K562 (cell line): Measurements from ENCODE around the gene CLUH.
"Not testable (repeated sequence)": the region's sequence is repeated elsewhere in the genome, so short reads cannot be mapped to it uniquely, and the experiment has no call there.

Experiments used
- CTCF ChIP-seq, 3 experiments: IDR thresholded peaks in 2 of 3; conservative IDR thresholded peaks in 1 of 3; 2 replicates each; pipeline ENCODE4 v1.5.1; 2011 to 2012; ENCODE audit warnings: low read length in 3 of 3, mild to moderate bottlenecking in 3 of 3, control low read depth in 2 of 3, improper control_type of control experiment in 1 of 3, inconsistent platforms in 1 of 3, low read depth in 1 of 3, mixed read lengths in 1 of 3, moderate library complexity in 1 of 3; ENCODE audit not compliant: insufficient read depth in 2 of 3
- PHF8 ChIP-seq: fragments of 200-600 bp; sonication (generic); IDR thresholded peaks from 2 replicates; pipeline ENCODE4 v1.6.1; 2012; ENCODE audit warnings: mixed run types, mild to moderate bottlenecking, inconsistent platforms, low read length, moderate library complexity, borderline replicate concordance
- POLR2A ChIP-seq: fragments of 450-650 bp; conservative IDR thresholded peaks from 2 replicates; pipeline ENCODE4 v1.6.1; 2016
- PREB ChIP-seq: sonication (generic); formaldehyde crosslinking; IDR thresholded peaks from 2 replicates; pipeline ENCODE4 v1.8.1; 2023; ENCODE audit warnings: mild to moderate bottlenecking, missing genetic modification reagents

GRCh38 chr17:2679247-2679646 is 32.3 kb downstream of the CLUH start:
- not testable (repeated sequence) for TF ChIP-seq PREB (CRISPR knock-in tag); CTCF (IDR thresholded peaks at IDR 0.05 in 2 of 3, conservative IDR thresholded peaks at IDR 0.05 in 1 of 3; ENCODE audit: insufficient read depth in 2 of 3, low read depth in 1 of 3, low read length in 3 of 3); POLR2A; PHF8
